Muscle layer of duodenum (tissue), 2 donors: ENCODE results near the gene UCP1.

Experiments used
- H3K27ac ChIP-seq: one replicate; pipeline ENCODE4 v1.7.0; 2013; ENCODE audit warnings: mild to moderate bottlenecking, low read length
- H3K27me3 ChIP-seq: one replicate; pipeline ENCODE4 v1.7.0; 2013; ENCODE audit warnings: low read depth, mild to moderate bottlenecking, control low read depth, low read length
- H3K36me3 ChIP-seq, 2 donors: one replicate each; pipeline ENCODE4 v1.7.0; 2013; ENCODE audit warnings: low read length in 2 of 2, control low read depth in 1 of 2, mild to moderate bottlenecking in 1 of 2; ENCODE audit not compliant: insufficient read depth in 2 of 2, control insufficient read depth in 1 of 2
- H3K4me1 ChIP-seq, 2 donors: one replicate each; pipeline ENCODE4 v1.7.0; 2013; ENCODE audit warnings: low read length in 2 of 2, mild to moderate bottlenecking in 2 of 2, control low read depth in 1 of 2, moderate library complexity in 1 of 2; ENCODE audit not compliant: insufficient read depth in 2 of 2, control insufficient read depth in 1 of 2
- H3K4me3 ChIP-seq, 2 donors: one replicate each; pipeline ENCODE4 v1.7.0; 2013; ENCODE audit warnings: low read length in 2 of 2, low read depth in 1 of 2, mild to moderate bottlenecking in 1 of 2
- H3K9me3 ChIP-seq, 2 donors: one replicate each; pipeline ENCODE4 v1.7.0; 2013; ENCODE audit warnings: low read length in 2 of 2, control low read depth in 1 of 2, mild to moderate bottlenecking in 1 of 2; ENCODE audit not compliant: control insufficient read depth in 1 of 2
- donor health status: healthy.

The UCP1 gene

GRCh38 chr4:140595065-140595464, 26.3 kb upstream of the UCP1 start:
- Histone ChIP-seq H3K27ac (no peak overlapping the region), H3K9me3 (peaks cover 0 to 10% of the 10 kb centered on the region in 2 donors), H3K4me3 (no peak overlapping the region), H3K27me3 (no peaks in the 10 kb centered on the region), H3K36me3 (no peaks in the 10 kb centered on the region), H3K4me1 (no peaks in the 10 kb centered on the region)

- no peak overlapping the region for H3K4me3 ChIP-seq
- H3K9me3 ChIP-seq: no peaks in the 10 kb centered on the region
- H3K36me3 ChIP-seq: no peaks in the 10 kb centered on the region
- H3K4me1 ChIP-seq: peaks cover 0 to 2% of the 10 kb centered on the region in 2 donors
- no peak overlapping the region for H3K27ac ChIP-seq
- no peaks in the 10 kb centered on the region for H3K27me3 ChIP-seq
Measured at GRCh38 chr4:140584439-140584838, 15.7 kb upstream of the UCP1 start.

- Histone ChIP-seq H3K4me3 (no peak overlapping the region), H3K27ac (no peak overlapping the region), H3K4me1 (peaks cover 0 to 5% of the 10 kb centered on the region in 2 donors), H3K27me3 (peaks cover 4% of the 10 kb centered on the region), H3K9me3 (no peaks in the 10 kb centered on the region), H3K36me3 (no peaks in the 10 kb centered on the region)
Measured at GRCh38 chr4:140581078-140581477, 12.3 kb upstream of the UCP1 start.

GRCh38 chr4:140579278-140579677, 10.5 kb upstream of the UCP1 start:
- no peaks in the 10 kb centered on the region for H3K9me3 ChIP-seq
- no peak overlapping the region for H3K27ac ChIP-seq
- peaks cover 4% of the 10 kb centered on the region for H3K27me3 ChIP-seq
- H3K4me1 ChIP-seq: peaks cover 0 to 5% of the 10 kb centered on the region in 2 donors
- no peaks in the 10 kb centered on the region for H3K36me3 ChIP-seq
- H3K4me3 ChIP-seq: no peak overlapping the region

- peaks cover 10% of the 10 kb centered on the region for H3K27me3 ChIP-seq
- peaks cover 0 to 5% of the 10 kb centered on the region in 2 donors for H3K4me1 ChIP-seq
- H3K9me3 ChIP-seq: peaks cover 5 to 7% of the 10 kb centered on the region in 2 donors
- H3K27ac ChIP-seq: no peak overlapping the region
- H3K4me3 ChIP-seq: no peak overlapping the region
- H3K36me3 ChIP-seq: no peaks in the 10 kb centered on the region
Measured at GRCh38 chr4:140575489-140575888, 6.7 kb upstream of the UCP1 start.

- no peak overlapping the region for H3K27ac ChIP-seq
Measured at GRCh38 chr4:140571620-140572019, 2.9 kb upstream of the UCP1 start.

GRCh38 chr4:140569307-140569638, 512 bp upstream of the UCP1 start:
- H3K36me3 ChIP-seq: no peaks in the 10 kb centered on the region
- H3K4me3 ChIP-seq: peak overlapping the region; percentile 27 to 76
- peaks cover 46% of the 10 kb centered on the region for H3K27me3 ChIP-seq
- H3K4me1 ChIP-seq: peaks cover 9 to 14% of the 10 kb centered on the region in 2 donors
- peaks cover 5 to 7% of the 10 kb centered on the region in 2 donors for H3K9me3 ChIP-seq
- H3K27ac ChIP-seq: no peak overlapping the region

More at GRCh38 chr4:140571620-140572019, 2.9 kb upstream of the UCP1 start:
- H3K9me3 ChIP-seq: peaks cover 5 to 7% of the 10 kb centered on the region in 2 donors
- peaks cover 9 to 14% of the 10 kb centered on the region in 2 donors for H3K4me1 ChIP-seq
- H3K36me3 ChIP-seq: no peaks in the 10 kb centered on the region
- no peak overlapping the region for H3K4me3 ChIP-seq
- H3K27me3 ChIP-seq: peaks cover 40% of the 10 kb centered on the region

- Histone ChIP-seq H3K4me1 (no peaks in the 10 kb centered on the region), H3K9me3 (no peaks in the 10 kb centered on the region), H3K4me3 (no peak overlapping the region), H3K27me3 (no peaks in the 10 kb centered on the region), H3K36me3 (no peaks in the 10 kb centered on the region), H3K27ac (no peak overlapping the region)
Measured at GRCh38 chr4:140559696-140560095, 9.1 kb downstream of the UCP1 start.

- H3K27ac ChIP-seq: no peak overlapping the region
- no peaks in the 10 kb centered on the region for H3K27me3 ChIP-seq
- H3K4me3 ChIP-seq: no peak overlapping the region
- H3K9me3 ChIP-seq: no peaks in the 10 kb centered on the region
- H3K4me1 ChIP-seq: no peaks in the 10 kb centered on the region
- no peaks in the 10 kb centered on the region for H3K36me3 ChIP-seq
Measured at GRCh38 chr4:140557831-140558435, 10.8 kb downstream of the UCP1 start.

- Histone ChIP-seq H3K27ac (no peak overlapping the region), H3K36me3 (no peaks in the 10 kb centered on the region), H3K27me3 (no peaks in the 10 kb centered on the region), H3K9me3 (no peaks in the 10 kb centered on the region), H3K4me1 (no peaks in the 10 kb centered on the region), H3K4me3 (no peak overlapping the region)
Measured at GRCh38 chr4:140556372-140557085, 12.2 kb downstream of the UCP1 start.

- no peak overlapping the region for H3K4me3 ChIP-seq
- no peaks in the 10 kb centered on the region for H3K4me1 ChIP-seq
- H3K9me3 ChIP-seq: no peaks in the 10 kb centered on the region
- H3K27me3 ChIP-seq: no peaks in the 10 kb centered on the region
- no peak overlapping the region for H3K27ac ChIP-seq
- H3K36me3 ChIP-seq: peaks cover 22 to 35% of the 10 kb centered on the region in 2 donors
Measured at GRCh38 chr4:140533951-140534480, 34.7 kb downstream of the UCP1 start.
